ENCODE data around the gene CLCN3. TPM values are rescaled to one million over a fixed set of nuclear protein-coding genes. Genes with fewer than 3 reads are reported as not detected.

Gene CLCN3
- total and polyA plus RNA-seq, 2 of the 13 experiments (the other 11 are each of a cell fraction or from before 2014, with no cell fraction given), result 13.6 to 23.7 TPM

DNA sequence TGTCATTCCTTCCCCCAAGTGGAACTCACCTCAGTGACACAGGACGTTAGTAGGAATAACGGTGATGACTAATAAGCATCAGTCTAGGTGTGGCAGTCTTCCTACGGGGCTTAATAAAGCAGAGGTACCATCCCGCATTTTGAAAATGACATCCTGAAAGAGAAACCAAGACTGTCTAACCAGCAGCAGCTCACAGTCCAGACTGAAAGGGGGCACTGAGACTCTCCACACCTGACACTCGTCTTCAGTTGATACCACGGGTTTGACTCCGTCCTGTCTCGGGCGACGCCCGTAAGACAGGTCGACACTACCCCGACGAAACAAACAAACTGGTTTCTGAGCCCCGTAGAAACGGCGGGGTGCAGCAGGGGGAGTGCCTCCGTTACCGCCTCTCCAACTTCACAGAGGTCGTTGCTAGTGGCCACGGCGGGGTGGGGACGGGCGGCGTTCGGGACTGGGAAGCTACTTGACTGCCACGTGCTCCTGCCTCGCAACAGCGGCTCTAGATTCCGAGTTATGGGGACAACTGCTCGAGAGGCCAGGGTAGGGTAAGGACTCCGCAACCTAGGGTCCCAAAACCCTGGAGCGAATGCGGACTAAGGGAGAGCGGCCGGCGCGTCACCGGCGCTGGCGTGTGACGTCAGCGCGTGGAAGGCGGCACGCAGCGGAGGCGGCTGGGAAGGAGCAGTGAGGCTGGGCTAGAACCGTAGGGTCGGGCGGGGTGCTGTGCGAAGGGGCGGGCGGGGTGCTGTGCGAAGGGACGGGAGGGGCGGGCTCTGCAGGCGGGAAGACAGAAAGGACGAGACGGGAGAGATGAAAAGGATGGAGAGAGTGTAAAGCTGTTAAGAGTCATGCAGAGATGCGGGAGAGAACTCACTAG, 8.1 kb upstream of the CLCN3 start, which contains the start of gene NEK1 (continued):
- TF ChIP-seq, protein P1, sequence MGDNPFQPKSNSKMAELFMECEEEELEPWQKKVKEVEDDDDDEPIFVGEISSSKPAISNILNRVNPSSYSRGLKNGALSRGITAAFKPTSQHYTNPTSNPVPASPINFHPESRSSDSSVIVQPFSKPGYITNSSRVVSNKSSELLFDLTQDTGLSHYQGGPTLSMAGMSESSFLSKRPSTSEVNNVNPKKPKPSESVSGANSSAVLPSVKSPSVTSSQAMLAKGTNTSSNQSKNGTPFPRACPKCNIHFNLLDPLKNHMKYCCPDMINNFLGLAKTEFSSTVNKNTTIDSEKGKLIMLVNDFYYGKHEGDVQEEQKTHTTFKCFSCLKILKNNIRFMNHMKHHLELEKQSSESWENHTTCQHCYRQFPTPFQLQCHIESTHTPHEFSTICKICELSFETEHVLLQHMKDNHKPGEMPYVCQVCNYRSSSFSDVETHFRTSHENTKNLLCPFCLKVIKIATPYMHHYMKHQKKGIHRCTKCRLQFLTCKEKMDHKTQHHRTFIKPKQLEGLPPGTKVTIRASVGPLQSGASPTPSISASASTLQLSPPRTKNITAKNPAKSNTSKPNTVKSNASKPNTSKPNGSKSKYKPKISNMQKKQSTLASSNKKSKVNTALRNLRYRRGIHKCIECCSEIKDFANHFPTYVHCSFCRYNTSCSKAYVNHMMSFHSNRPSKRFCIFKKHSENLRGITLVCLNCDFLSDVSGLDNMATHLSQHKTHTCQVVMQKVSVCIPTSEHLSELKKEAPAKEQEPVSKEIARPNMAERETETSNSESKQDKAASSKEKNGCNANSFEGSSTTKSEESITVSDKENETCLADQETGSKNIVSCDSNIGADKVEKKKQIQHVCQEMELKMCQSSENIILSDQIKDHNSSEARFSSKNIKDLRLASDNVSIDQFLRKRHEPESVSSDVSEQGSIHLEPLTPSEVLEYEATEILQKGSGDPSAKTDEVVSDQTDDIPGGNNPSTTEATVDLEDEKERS (CRISPR knock-in tag; IDR thresholded peaks at IDR 0.05), result no peak
- TF ChIP-seq JUND (CRISPR knock-in tag; IDR thresholded peaks at IDR 0.05) (no peak), ZNF274 (CRISPR knock-in tag; IDR thresholded peaks at IDR 0.05) (peak; percentile 90), AKAP8 (CRISPR knock-in tag; IDR thresholded peaks at IDR 0.05) (no peak), DMAP1 (CRISPR knock-in tag; IDR thresholded peaks at IDR 0.05) (peak; percentile 59; the same call in 1 of the 2 replicates), ZNF34 (CRISPR knock-in tag; IDR thresholded peaks at IDR 0.05; ENCODE audit: borderline replicate concordance) (0 out of 2 replicates have a peak, but pooled peaks have one; percentile 22), ZIK1 (CRISPR knock-in tag; IDR thresholded peaks at IDR 0.05; ENCODE audit: borderline replicate concordance, low read depth) (0 out of 2 replicates have a peak, but pooled peaks have one; percentile 31), KDM5B (CRISPR knock-in tag; IDR thresholded peaks at IDR 0.05; ENCODE audit: borderline replicate concordance) (peak; percentile 92), ELF1 (CRISPR knock-in tag; IDR thresholded peaks at IDR 0.05) (peak; percentile 58), ZNF614 (CRISPR knock-in tag; IDR thresholded peaks at IDR 0.05; ENCODE audit: borderline replicate concordance) (peak; percentile 54; the same call in 1 of the 2 replicates), ZEB1 (IDR thresholded peaks at IDR 0.05; ENCODE audit: insufficient replicate concordance, low read depth) (no peak), ATF5 (CRISPR knock-in tag; IDR thresholded peaks at IDR 0.05; ENCODE audit: low read depth) (no peak), RFX3 (CRISPR knock-in tag; IDR thresholded peaks at IDR 0.05) (no peak), ZNF280B (CRISPR knock-in tag; IDR thresholded peaks at IDR 0.05; ENCODE audit: borderline replicate concordance) (peak; percentile 82), ZSCAN21 (CRISPR knock-in tag; IDR thresholded peaks at IDR 0.05; ENCODE audit: borderline replicate concordance) (peak; percentile 73), ZNF256 (CRISPR knock-in tag; conservative IDR thresholded peaks at IDR 0.05) (no peak; the same call in 1 of the 2 replicates), ZNF251 (CRISPR knock-in tag; IDR thresholded peaks at IDR 0.05) (no peak), ZBTB20 (CRISPR knock-in tag; IDR thresholded peaks at IDR 0.05; ENCODE audit: borderline replicate concordance, low read depth) (peak; percentile 56; the same call in 1 of the 2 replicates), ZNF292 (CRISPR knock-in tag; IDR thresholded peaks at IDR 0.05; ENCODE audit: borderline replicate concordance, low read depth) (peak; percentile 76), ZNF546 (CRISPR knock-in tag; conservative IDR thresholded peaks at IDR 0.05) (no peak), REXO4 (CRISPR knock-in tag; IDR thresholded peaks at IDR 0.05; ENCODE audit: borderline replicate concordance) (no peak), FOSL2 (CRISPR knock-in tag; IDR thresholded peaks at IDR 0.05) (peak; percentile 55), BORCS8-MEF2B (CRISPR knock-in tag; IDR thresholded peaks at IDR 0.05) (peak; percentile 91), SMARCC2 (IDR thresholded peaks at IDR 0.05) (no peak)

Measured in HepG2 (cell line).